GM04503 (cell line): ENCODE data around the gene SMARCA4.
"Not testable (repeated sequence)": the region's sequence is repeated elsewhere in the genome, so short reads cannot be mapped to it uniquely, and the experiment has no call there.

Experiments
- DNase-seq: peaks from one replicate; pipeline ENCODE4 v3.0.0-alpha.2; 2012; ENCODE audit warnings: low read depth

Gene SMARCA4

GRCh38 chr19:10979951-10980381, 19.1 kb downstream of the SMARCA4 start:
- no peak for DNase-seq

DNA sequence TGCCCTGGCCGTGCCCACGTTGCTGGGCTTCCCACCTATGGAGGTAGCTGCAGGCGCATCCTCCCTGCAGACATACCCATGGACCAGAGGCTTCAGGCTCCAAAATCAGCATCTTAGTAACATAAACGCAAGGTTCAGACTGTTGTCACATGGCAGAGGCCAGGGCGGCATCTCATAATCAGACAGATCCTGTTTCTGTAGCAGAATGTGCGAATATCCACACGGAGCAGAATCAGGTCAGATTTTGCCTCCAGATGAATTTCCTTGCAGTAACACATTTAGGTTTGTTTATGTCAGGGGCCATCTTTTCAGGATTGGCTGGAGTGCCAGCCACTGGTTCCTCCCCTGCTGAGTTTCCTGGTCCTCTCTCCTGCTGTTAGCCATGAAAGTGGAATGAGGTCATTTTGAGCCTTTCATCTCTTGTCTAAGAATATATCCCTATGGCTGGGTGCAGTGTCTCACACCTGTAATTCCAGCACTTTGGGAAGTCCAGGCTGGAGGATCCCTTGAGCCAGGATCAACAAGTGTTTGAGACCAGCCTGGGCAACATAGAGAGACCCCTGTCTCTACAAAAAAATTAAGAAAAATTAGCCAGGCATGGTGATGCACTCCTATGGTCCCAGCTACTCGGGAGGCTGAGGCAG, 20.5 kb downstream of the SMARCA4 start:
- no peak for DNase-seq

DNA sequence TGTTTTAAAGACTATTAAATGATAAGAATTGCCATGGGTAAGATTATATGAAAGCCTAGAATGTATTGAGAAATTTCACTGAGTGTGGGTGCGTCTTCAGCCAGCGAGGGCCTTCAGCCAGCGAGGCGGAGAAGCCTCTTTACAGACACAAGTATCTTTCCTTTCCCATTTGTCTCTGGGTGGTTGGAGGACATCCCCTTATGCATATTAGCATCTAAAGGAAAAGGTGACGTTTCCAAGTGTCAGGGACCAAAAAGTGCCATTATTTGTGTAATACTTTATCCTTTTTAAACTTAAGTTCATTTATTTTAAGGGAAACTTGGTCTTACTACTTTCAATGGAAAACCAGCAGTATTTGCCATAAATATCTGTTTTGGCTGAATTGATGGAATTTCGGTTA, 22.2 kb downstream of the SMARCA4 start:
- no peak for DNase-seq

DNA sequence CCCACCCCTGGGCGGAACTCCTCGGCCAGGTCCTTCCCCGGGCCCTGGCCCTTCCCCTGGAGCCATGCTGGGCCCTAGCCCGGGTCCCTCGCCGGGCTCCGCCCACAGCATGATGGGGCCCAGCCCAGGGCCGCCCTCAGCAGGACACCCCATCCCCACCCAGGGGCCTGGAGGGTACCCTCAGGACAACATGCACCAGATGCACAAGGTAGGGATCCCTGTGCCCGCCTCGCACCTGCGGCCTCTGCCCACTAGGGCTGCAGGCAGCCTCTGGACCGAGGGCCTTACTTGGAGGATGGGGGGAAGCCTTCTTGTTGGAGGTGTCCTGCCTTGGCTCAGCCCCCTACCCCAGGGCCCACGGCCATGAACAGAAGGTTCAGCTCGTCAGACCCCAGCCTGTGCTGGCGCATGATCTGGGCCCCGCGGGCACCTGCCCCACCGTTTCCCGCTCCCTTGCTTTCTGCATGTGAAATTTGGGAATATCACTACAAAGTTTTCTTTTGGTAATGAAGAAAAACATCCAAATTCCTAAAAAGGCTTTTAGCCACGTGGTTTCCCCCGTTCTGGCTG, 23.4 kb downstream of the SMARCA4 start:
- DNase-seq: no peak

- no peak for DNase-seq
Observed at GRCh38 chr19:10985502-10985901, 24.7 kb downstream of the SMARCA4 start.

DNA sequence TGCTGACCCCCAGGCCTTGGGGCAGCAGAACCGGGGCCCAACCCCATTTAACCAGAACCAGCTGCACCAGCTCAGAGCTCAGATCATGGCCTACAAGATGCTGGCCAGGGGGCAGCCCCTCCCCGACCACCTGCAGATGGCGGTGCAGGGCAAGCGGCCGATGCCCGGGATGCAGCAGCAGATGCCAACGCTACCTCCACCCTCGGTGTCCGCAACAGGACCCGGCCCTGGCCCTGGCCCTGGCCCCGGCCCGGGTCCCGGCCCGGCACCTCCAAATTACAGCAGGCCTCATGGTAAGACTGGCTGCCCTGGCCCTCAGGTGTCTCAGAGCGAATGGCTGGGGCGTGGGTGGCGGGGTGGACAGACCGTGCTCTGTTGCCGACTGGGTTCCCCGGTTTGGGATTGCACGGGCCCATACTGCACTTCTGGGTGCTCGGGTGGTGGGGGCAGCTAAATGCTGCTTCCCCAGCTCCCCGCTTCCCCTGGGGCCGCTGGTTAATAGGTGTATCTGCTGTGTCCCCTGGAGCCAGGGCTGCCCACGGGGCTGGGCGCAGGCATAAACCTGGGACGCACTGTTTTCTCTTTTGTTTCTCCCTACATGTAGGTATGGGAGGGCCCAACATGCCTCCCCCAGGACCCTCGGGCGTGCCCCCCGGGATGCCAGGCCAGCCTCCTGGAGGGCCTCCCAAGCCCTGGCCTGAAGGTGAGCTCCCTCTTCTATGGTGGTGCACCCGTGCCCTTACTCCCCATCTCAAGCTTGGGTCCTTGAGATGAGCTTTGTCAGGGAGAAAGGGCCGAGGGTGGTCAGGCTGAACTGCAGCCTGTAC, 25.7 kb downstream of the SMARCA4 start:
- DNase-seq: no peak

DNA sequence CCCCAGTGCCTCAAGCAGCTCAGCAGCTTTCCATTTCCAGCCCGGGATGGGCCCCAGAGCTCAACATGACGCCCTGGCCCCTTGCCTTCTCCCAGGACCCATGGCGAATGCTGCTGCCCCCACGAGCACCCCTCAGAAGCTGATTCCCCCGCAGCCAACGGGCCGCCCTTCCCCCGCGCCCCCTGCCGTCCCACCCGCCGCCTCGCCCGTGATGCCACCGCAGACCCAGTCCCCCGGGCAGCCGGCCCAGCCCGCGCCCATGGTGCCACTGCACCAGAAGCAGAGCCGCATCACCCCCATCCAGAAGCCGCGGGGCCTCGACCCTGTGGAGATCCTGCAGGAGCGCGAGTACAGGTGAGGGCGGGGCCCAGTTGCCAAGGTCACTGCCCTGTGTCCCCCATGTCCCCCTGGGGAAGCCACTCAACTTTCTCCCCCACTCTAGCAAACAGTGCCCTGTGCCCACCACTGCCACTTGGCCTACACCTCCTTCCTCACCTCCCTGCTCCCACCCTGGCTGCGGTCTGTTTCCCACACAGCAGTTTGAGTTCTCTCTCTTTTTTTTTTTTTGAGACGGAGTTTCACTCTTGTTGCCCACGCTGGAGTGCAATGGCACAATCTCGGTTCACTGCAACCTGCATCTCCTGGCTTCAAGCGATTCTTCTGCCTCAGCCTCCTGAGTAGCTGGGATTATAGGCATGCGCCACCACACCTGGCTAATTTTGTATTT, 26.9 kb downstream of the SMARCA4 start:
- DNase-seq: no peak

DNA sequence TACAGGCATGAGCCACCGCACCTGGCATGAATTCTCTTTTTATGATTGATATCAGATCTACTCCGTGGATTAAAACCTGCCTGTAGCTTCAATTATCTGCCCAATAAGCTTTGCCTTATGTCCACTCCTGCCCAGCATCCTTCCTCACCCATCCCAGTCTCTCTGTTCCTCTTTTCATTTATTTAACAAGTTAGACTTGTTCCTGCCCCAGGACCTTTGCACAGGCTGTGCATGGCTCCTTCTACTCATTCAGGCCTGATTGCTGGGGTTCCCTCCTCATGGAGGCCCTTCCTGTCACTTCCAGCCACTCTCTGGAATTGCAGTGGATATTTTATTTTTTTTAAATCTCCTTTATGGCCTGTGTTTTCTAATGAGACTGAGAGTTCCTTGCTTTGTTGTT, 27.6 kb downstream of the SMARCA4 start:
- DNase-seq: no peak

DNA sequence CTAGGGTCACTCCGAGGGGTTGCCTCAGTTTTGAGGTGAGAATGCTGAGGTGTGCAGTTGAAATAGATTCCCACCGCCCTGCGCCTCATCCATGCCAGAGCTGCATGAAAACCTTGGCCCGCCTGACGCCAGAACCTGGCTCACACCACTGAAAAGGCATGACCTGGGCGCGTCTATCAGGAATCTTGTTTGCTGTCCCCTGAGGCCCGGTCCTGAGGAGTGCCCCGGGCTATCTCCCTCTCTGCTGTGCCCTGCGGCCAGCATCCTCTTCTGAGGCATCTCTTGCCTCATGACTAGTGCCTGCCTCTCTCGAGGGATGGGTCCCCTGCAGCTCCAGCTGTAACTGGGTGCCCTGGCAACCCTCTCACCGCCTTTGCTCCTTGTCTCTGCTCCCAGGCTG, 28.1 kb downstream of the SMARCA4 start:
- DNase-seq: no peak

DNA sequence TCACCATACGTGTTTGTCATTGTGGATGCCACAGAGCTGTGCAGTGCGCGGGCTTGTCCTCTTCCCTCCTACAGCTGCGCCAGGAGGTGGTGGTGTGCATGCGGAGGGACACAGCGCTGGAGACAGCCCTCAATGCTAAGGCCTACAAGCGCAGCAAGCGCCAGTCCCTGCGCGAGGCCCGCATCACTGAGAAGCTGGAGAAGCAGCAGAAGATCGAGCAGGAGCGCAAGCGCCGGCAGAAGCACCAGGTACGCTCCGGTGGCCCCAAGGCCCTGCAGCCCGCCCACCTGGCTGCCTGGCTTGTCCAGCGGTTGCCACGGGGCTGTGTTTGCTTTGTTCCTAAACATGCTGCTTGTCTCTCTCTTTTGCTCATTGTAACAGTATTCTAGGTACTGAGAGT, 30.2 kb downstream of the SMARCA4 start:
- DNase-seq: no peak

DNA sequence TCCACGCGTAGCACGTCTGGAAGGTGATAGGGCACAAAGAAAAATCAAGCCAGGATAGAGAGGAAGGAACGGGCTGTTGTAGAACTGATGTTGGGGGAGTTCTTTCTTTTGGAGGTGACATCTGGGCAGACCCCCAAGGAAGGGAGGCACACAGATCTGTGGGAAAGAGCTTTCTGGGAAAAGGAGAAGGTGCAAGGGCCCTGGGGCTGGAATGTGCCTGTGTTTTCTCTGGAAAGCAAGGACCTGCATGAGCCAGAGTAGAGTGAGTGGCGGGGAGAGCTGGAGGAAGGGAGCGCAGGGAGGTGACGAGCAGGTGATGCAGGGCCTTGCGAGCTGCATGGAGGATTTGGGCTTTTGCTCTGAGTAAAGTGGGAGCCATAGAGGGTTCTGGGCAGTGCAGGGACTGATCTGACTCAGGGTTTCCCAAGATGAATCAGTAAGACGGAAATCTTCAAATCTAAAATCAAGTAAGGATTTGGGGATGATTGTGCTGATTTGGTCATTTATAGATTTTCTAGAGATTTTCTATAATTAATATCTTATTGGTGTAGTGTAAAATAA, 30.8 kb downstream of the SMARCA4 start:
- DNase-seq: no peak

GRCh38 chr19:10992174-10992573, 31.3 kb downstream of the SMARCA4 start:
- not testable (repeated sequence) for DNase-seq

- DNase-seq: no peak
Observed at GRCh38 chr19:10995926-10996600, 35.2 kb downstream of the SMARCA4 start.

- no peak for DNase-seq
Observed at GRCh38 chr19:10998045-10998533, 37.3 kb downstream of the SMARCA4 start.

DNA sequence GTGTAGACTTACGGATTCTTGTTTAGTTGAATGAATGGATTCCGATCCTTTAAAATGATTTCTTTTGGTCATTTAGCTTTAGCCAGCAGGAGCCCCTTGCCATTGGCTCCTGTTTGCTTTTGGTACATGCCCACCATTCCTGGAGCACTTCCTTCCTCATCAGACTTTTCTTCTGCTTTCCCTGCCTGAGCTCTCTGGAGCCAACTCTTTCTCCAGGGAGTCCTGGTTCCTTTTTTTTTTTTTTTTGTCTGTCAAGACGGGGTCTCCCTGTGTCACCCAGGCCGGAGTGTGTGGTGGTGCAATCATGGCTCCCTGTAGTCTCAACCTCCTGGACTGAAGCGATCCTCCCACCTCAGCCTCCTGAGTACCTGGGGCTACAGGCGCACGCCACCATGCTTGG, 37.8 kb downstream of the SMARCA4 start:
- DNase-seq: no peak

DNA sequence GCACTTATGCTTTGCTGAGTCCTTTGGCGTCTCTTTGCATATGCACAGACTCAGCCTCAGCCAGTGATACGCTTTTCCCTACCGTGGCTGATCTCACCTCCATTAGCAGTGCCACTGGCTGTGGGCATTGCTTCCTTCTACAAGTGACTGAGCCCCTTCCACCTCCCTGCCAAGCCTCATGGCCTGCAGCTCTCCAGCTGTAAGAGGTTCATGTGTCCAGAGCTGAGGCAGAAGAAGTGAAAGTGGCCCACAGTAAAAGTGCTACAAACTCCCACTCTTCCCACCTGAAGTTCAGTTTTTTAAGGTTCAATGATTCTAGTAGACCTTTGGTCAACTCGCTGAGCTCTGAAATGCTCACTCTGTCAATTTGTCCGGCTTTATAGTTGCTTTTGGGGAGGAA, 44.7 kb downstream of the SMARCA4 start:
- no peak for DNase-seq

- DNase-seq: no peak
Observed at GRCh38 chr19:11007385-11007784, 46.6 kb downstream of the SMARCA4 start.

DNA sequence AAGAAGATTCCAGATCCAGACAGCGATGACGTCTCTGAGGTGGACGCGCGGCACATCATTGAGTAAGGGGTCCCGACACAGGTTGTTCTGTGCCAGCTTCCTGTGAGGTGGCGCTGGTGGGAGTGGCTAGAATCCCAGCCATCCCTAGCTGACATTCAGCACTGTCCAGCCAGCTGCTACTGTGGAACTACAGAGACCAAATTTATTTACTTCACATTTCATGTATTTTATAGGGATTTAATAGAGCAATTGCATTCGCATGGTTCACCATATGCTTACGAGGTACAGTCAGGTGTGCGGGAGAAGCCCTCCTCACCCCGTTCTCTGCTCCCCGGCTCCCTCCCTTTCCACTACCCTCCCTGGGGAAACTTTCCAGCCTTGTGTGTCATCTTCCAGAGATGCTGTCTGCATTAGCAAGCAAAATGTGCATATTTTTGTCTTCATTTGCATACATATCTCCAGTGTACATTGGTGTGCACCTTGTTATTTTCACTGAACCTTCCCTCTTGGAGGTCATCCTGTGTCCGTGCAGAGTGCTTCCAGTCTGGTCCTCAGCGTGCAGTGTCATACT, 47.2 kb downstream of the SMARCA4 start:
- no peak for DNase-seq

- DNase-seq: no peak
Observed at GRCh38 chr19:11010041-11010440, 49.2 kb downstream of the SMARCA4 start.

GRCh38 chr19:11012507-11012906, 51.7 kb downstream of the SMARCA4 start:
- no peak for DNase-seq

DNA sequence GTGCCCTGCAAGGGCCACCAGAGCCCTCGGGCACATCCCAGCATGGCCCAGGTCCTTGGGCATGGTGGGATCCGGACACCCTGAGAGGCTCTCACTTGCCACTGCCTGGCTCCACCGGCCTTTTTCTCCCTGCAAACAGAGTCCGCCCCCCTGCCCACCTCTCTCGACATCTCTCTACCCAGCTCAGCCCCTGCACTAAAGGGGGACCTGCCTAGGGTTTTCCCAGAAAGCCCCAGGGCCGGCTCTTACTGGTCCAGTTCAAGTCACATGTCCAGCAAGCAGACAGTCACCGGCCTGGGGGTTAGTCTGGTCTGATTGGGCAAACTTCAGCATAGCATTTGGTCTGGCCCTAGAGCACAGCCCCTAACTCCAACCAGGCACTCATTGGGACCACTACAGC, 52.9 kb downstream of the SMARCA4 start:
- DNase-seq: no peak
